ENCODE measurements around the gene C1orf35. TPM values are rescaled to one million over a fixed set of nuclear protein-coding genes. Genes with fewer than 3 reads are reported as not detected.

Gene C1orf35
- 2.4 TPM for total RNA-seq

DNA sequence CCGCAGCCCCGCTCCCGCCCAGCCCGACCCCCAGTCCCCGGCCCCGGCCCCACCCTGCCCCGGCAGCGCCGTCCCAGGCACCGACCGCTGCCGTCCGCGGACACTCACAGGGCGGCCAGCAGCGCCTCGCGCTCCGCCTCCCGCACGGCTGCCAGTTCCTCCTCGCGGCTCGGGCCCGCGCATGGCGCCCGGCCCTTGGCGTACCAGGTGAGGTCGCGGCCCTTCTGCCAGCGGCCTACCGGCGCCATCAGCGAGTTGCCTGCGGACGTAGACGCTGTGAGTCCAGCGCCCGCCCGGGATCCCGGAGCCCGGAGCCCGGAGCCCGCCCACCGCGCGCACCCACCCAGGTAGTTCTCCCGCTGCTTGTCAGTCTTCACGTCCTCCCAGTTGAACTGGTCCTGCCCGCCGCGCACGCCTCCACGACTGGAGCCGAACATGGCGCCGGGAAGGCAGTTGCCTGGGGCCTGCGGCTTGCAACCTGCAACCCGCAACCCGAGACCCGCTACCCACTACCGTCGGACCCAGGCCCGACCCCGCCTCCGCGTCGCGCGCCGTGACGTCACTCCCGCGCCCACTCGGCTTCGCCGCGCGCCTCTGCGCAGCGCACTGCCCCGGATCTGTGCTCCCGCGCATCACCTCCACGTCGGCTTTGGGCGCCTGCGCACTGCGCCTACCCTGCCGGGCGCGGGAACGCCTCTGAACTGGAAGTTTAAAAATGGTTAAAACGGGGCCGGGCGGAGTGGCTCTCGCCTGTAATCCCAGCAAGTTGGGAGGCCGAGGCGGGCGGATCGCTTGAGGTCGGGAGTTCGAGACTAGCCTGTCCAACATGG, at the start of gene C1orf35:
Gene C1orf35 (minus strand): TSS at position 535 of the 830 bp plus-strand sequence. CDS start 98 bp downstream, at position 437.
- Histone ChIP-seq H3K36me3 (peaks cover 30 to 48% of the 10 kb centered on the region in 2 donors), H3K27me3 (no peaks in the 10 kb centered on the region), H3K27ac (peak within 1 kb of the TSS; percentile 95), H3K4me3 (peak within 1 kb of the TSS; percentile 89 to 99), H3K9me3 (no peaks in the 10 kb centered on the region), H3K4me1 (peaks cover 6 to 19% of the 10 kb centered on the region in 2 donors)
- DNase-seq (ENCODE audit: low spot score in 2 of 2): peak; percentile 67 to 96
- intact Hi-C loops (cut with DNase I): loop anchor here (1.0 to 10.0 kb wide), 3 partner anchors 20 to 1402 kb away; partner anchors contain the start of genes NUP133 and RNF187
- TF ChIP-seq CTCF (IDR thresholded peaks at IDR 0.05): no peak

DNA sequence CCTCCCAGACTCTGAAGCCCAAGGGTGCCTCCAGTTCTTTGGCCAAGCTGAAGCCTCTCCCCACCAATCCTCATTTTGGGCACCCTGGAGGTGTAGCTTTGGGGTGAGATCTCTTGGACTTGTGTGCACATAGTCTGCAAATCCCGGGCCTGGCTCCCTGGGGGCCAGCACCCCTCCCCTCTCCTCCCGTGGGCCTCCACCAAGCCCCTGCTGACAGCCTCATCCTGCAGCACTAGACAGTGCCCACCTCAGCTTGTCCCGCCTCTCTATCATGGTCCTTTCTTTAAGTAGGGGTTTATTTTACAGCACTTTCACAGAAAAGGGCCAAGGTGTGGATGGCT, 49.8 kb upstream of the C1orf35 start:
- TF ChIP-seq CTCF (IDR thresholded peaks at IDR 0.05): no peak
- Histone ChIP-seq H3K4me1 (peaks cover 8 to 30% of the 10 kb centered on the region in 2 donors), H3K36me3 (peaks cover 7 to 9% of the 10 kb centered on the region in 2 donors), H3K27me3 (no peaks in the 10 kb centered on the region), H3K9me3 (no peaks in the 10 kb centered on the region), H3K27ac (no peak overlapping the region), H3K4me3 (no peak overlapping the region)
- no peak for DNase-seq (ENCODE audit: low spot score in 2 of 2)
- intact Hi-C loops (cut with DNase I): no loop called here

- no peak for TF ChIP-seq CTCF (IDR thresholded peaks at IDR 0.05)
- intact Hi-C loops (cut with DNase I): no loop called here
- no peak overlapping the region for H3K27ac ChIP-seq
These were observed 49.2 kb upstream of the C1orf35 start for GRCh38 chr1:228152097-228152917.

DNA sequence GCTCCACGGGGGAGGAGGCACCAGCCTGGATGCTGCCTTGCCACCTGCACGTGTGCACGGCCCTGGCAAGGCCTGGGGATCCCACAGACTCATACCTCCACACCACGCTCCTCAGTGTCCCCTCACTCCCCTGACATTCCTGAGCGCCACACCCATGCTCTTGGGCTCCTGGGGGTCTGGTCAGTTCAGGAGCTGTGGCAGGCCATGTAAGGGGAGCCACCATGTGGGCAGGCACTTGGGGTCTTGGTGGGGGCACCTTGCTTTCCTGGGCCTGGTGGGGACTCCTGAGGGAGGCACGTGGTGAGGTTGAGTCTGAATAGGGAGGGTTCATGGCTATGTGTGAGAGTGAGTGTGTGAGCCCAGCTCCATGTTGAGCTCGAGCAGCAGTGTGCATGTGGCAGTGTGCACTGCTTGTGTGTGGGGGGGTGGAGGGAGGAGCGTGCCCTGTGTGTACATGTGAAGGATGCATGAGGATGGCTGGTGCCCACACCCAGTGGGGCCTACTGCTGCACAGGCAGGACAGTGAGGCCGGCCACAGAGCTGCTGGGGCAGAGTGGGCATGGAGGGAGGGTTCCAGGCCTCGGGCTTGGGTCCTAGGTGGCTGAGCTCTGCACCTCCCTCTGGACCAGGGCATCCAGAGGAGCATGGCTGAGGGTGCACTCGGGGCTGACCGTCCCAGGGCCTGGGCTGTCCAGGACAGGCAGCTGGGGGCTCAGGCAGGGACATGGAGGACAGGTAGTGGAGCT, 48.2 kb upstream of the C1orf35 start:
- Histone ChIP-seq H3K4me1 (peaks cover 8 to 30% of the 10 kb centered on the region in 2 donors), H3K4me3 (no peak overlapping the region), H3K27me3 (no peaks in the 10 kb centered on the region), H3K36me3 (peaks cover 22 to 23% of the 10 kb centered on the region in 2 donors), H3K9me3 (no peaks in the 10 kb centered on the region), H3K27ac (peak overlapping the region; percentile 81 to 93)
- intact Hi-C loops (cut with DNase I): no loop called here
- no peak for TF ChIP-seq CTCF (IDR thresholded peaks at IDR 0.05)
- no peak for DNase-seq (ENCODE audit: low spot score in 2 of 2)

More at GRCh38 chr1:228152097-228152917, 49.2 kb upstream of the C1orf35 start:
- Histone ChIP-seq H3K9me3 (no peaks in the 10 kb centered on the region), H3K27me3 (no peaks in the 10 kb centered on the region), H3K4me3 (no peak overlapping the region), H3K36me3 (peaks cover 13% of the 10 kb centered on the region in 2 donors), H3K4me1 (peaks cover 8 to 30% of the 10 kb centered on the region in 2 donors)
- no peak for DNase-seq (ENCODE audit: low spot score in 2 of 2)

DNA sequence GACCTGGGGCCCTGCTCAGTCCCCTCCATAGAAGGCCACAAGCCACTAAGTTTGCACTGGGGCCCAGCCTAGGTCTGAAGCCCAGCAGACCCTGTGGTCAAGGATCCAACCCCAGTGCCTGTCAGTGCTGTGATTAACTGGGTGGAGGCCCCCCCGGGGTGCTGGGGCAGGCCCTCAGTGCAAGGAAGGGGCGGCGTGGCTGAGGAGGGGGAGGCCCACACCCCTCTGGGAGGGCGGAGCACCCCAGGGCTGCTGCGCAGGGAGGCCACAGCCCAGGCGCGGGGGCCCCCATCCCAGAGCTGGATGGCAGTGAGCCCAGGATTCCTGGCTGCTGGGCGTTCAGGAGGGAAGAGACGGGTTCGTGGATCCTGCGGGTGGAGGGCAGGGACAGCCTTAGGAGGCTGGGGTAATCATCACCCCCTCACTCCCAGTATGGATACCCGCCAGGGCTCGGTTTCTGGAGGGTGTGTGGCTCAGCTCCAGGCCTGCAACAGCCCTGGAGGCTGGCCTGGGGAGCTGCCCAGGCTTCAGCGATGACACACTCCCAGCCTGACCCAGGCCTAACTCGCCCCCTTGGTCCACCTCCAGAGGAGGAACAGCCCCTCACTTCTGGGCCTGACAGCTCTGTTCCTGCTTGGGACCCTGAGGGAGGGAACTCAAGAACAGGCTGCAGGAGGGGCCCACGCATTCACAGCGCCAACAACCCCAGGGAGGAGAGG, 47.5 kb upstream of the C1orf35 start:
- no peaks in the 10 kb centered on the region for H3K27me3 ChIP-seq
- DNase-seq (ENCODE audit: low spot score in 2 of 2): no peak
- intact Hi-C loops (cut with DNase I): no loop called here
- H3K4me1 ChIP-seq: peaks cover 8 to 30% of the 10 kb centered on the region in 2 donors
- no peaks in the 10 kb centered on the region for H3K9me3 ChIP-seq
- H3K4me3 ChIP-seq: peak overlapping the region in 1 of 2 donors; percentile 34
- H3K36me3 ChIP-seq: peaks cover 22 to 30% of the 10 kb centered on the region in 2 donors
- no peak for TF ChIP-seq CTCF (IDR thresholded peaks at IDR 0.05)
- H3K27ac ChIP-seq: peak overlapping the region; percentile 81 to 93

Data from ascending aorta (tissue), 2 donors.